ENCODE results near the gene ATP11B.

GRCh38 chr3:182760576-182761164, 32.6 kb upstream of the ATP11B start:
- TF ChIP-seq, protein P1, sequence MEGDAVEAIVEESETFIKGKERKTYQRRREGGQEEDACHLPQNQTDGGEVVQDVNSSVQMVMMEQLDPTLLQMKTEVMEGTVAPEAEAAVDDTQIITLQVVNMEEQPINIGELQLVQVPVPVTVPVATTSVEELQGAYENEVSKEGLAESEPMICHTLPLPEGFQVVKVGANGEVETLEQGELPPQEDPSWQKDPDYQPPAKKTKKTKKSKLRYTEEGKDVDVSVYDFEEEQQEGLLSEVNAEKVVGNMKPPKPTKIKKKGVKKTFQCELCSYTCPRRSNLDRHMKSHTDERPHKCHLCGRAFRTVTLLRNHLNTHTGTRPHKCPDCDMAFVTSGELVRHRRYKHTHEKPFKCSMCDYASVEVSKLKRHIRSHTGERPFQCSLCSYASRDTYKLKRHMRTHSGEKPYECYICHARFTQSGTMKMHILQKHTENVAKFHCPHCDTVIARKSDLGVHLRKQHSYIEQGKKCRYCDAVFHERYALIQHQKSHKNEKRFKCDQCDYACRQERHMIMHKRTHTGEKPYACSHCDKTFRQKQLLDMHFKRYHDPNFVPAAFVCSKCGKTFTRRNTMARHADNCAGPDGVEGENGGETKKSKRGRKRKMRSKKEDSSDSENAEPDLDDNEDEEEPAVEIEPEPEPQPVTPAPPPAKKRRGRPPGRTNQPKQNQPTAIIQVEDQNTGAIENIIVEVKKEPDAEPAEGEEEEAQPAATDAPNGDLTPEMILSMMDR (conservative IDR thresholded peaks at IDR 0.05; ENCODE audit: low read length), result no peak
- no peak for TF ChIP-seq EZH2phosphoT487 (IDR thresholded peaks at IDR 0.05; ENCODE audit: borderline replicate concordance, low read depth, low read length)

Data from OCI-LY7 (cell line).